ENCODE results near the gene LTA. TPM values are rescaled to one million over a fixed set of nuclear protein-coding genes. Genes with fewer than 3 reads are reported as not detected.

Gene LTA
- total RNA-seq, 4 donors from 2014 or later, result 0.30 TPM; not detected in 3

GRCh38 chr6:31620586-31621319 lies 48.7 kb downstream of the LTA start, which contains the start of gene PRRC2A:
TSS of gene PRRC2A (plus strand) at chr6:31620715. CDS start at chr6:31622790, 2,075 bp downstream.
- DNase-seq, result peak in 1 of 2 donors; percentile 83
- Histone ChIP-seq H3K36me3 (no peaks in the 10 kb centered on the region), H3K27me3 (no peaks in the 10 kb centered on the region), H3K4me3 (peak within 1 kb of the TSS; percentile 54 to 68), H3K9me3 (no peaks in the 10 kb centered on the region), H3K4me1 (peaks cover 0 to 8% of the 10 kb centered on the region in 2 donors), H3K27ac (peak within 1 kb of the TSS; percentile 93 to 98)
- intact Hi-C loops (cut with DNase I; ENCODE audit: low total_unique reads), result no loop called here
- TF ChIP-seq CTCF (IDR thresholded peaks at IDR 0.05), result no peak
- peak; percentile 26 to 62 for TF ChIP-seq POLR2A (IDR thresholded peaks at IDR 0.05)

GRCh38 chr6:31621320-31621939 lies 49.3 kb downstream of the LTA start:
- Histone ChIP-seq H3K36me3 (no peaks in the 10 kb centered on the region), H3K4me1 (peaks cover 0 to 8% of the 10 kb centered on the region in 2 donors), H3K9me3 (no peaks in the 10 kb centered on the region), H3K27ac (peak overlapping the region; percentile 93 to 98), H3K4me3 (peak overlapping the region; percentile 54 to 68), H3K27me3 (no peaks in the 10 kb centered on the region)
- no peak for TF ChIP-seq CTCF (IDR thresholded peaks at IDR 0.05)
- no peak for TF ChIP-seq POLR2A (IDR thresholded peaks at IDR 0.05)
- no peak for DNase-seq
- intact Hi-C loops (cut with DNase I; ENCODE audit: low total_unique reads), result no loop called here

- H3K4me3 ChIP-seq, result peak overlapping the region; percentile 54 to 68
- no peak for DNase-seq
- H3K9me3 ChIP-seq, result no peaks in the 10 kb centered on the region
- intact Hi-C loops (cut with DNase I; ENCODE audit: low total_unique reads), result no loop called here
- H3K27ac ChIP-seq, result peak overlapping the region; percentile 93 to 98
- peaks cover 0 to 8% of the 10 kb centered on the region in 2 donors for H3K4me1 ChIP-seq
- no peaks in the 10 kb centered on the region for H3K27me3 ChIP-seq
- TF ChIP-seq CTCF (IDR thresholded peaks at IDR 0.05) (no peak), POLR2A (IDR thresholded peaks at IDR 0.05) (no peak)
- no peaks in the 10 kb centered on the region for H3K36me3 ChIP-seq
Measured at GRCh38 chr6:31621991-31622390, 49.9 kb downstream of the LTA start.

GRCh38 chr6:31622684-31623091 lies 50.6 kb downstream of the LTA start:
- TF ChIP-seq CTCF (IDR thresholded peaks at IDR 0.05) (no peak), POLR2A (IDR thresholded peaks at IDR 0.05) (no peak)
- Histone ChIP-seq H3K4me1 (peaks cover 0 to 8% of the 10 kb centered on the region in 2 donors), H3K4me3 (no peak overlapping the region), H3K27ac (peak overlapping the region in 1 of 2 donors; percentile 98), H3K36me3 (no peaks in the 10 kb centered on the region), H3K9me3 (no peaks in the 10 kb centered on the region), H3K27me3 (no peaks in the 10 kb centered on the region)
- intact Hi-C loops (cut with DNase I; ENCODE audit: low total_unique reads), result no loop called here
- DNase-seq, result no peak

Small RNA genes within 50 kb of the gene (small RNA-seq; reads per million reads assigned to genes)
- 2.8 reads per million, percentile 80 among the genes with 10 or more reads in this experiment for gene SNORA38
- 537 reads per million, percentile 97 among the genes with 10 or more reads in this experiment for gene SNORD117
- gene SNORD84, result not detected
- not detected for gene UQCRHP1

Other genes starting within 250 kb of the LTA start
- gene HLA-B, start 215.1 kb upstream of the LTA start, total RNA-seq, result 1,000 to 10,000 TPM in 1 of 4 donors, 100 to 1,000 TPM in 3; 134 to 1,272 (median 737) TPM
- gene MICA, start 168.7 kb upstream of the LTA start, total RNA-seq, result 10 to 100 TPM in 3 of 4 donors, 1 to 10 TPM in 1; 9.1 to 31.7 (median 17.2) TPM
- 1 to 10 TPM; 1.9 to 4.8 (median 2.9) TPM for gene MICB, start 74.1 kb upstream of the LTA start, total RNA-seq
- not detected for gene MCCD1, start 43.3 kb upstream of the LTA start, total RNA-seq
- 100 to 1,000 TPM; 119 to 429 (median 282) TPM for gene DDX39B, start 30.3 kb upstream of the LTA start, total RNA-seq
- gene ATP6V1G2, start 25.7 kb upstream of the LTA start, total RNA-seq, result 1 to 10 TPM in 2 of 4 donors, not detected in 2; 1.2 to 1.6 TPM
- gene NFKBIL1, start 24.7 kb upstream of the LTA start, total RNA-seq, result 10 to 100 TPM; 19.7 to 38.5 (median 20.8) TPM
- 1 to 10 TPM in 1 of 4 donors, not detected in 3; 1.3 TPM for gene TNF, start 3.3 kb downstream of the LTA start, total RNA-seq
- gene LTB, start 10.1 kb downstream of the LTA start, total RNA-seq, result 1 to 10 TPM in 1 of 4 donors, not detected in 3; 1.5 TPM
- 100 to 1,000 TPM in 1 of 4 donors, 1 to 10 TPM in 2, not detected in 1; 2.6 to 229 (median 3.2) TPM for gene LST1, start 14.0 kb downstream of the LTA start, total RNA-seq
- not detected for gene NCR3, start 20.7 kb downstream of the LTA start, total RNA-seq
- 10 to 100 TPM in 2 of 4 donors, 1 to 10 TPM in 2; 1.5 to 25.6 (median 14.5) TPM for gene AIF1, start 42.9 kb downstream of the LTA start, total RNA-seq
- gene PRRC2A, start 48.4 kb downstream of the LTA start, total RNA-seq, result 100 to 1,000 TPM in 1 of 4 donors, 10 to 100 TPM in 3; 35.4 to 218 (median 48.0) TPM
- gene BAG6, start 80.4 kb downstream of the LTA start, total RNA-seq, result 100 to 1,000 TPM in 3 of 4 donors, 10 to 100 TPM in 1; 92.2 to 233 (median 139) TPM
- 1 to 10 TPM in 3 of 4 donors, not detected in 1; 1.9 to 2.9 (median 2.6) TPM for gene APOM, start 83.6 kb downstream of the LTA start, total RNA-seq
- gene C6orf47, start 88.5 kb downstream of the LTA start, total RNA-seq, result 10 to 100 TPM in 3 of 4 donors, 1 to 10 TPM in 1; 6.2 to 31.9 (median 24.6) TPM
- gene GPANK1, start 92.7 kb downstream of the LTA start, total RNA-seq, result 10 to 100 TPM in 3 of 4 donors, 1 to 10 TPM in 1; 5.1 to 25.6 (median 15.4) TPM
- gene CSNK2B, start 93.8 kb downstream of the LTA start, total RNA-seq, result 100 to 1,000 TPM in 3 of 4 donors, 10 to 100 TPM in 1; 67.5 to 157 (median 107) TPM
- 10 to 100 TPM in 1 of 4 donors, 1 to 10 TPM in 3; 1.0 to 27.4 (median 4.3) TPM for gene LY6G5B, start 97.7 kb downstream of the LTA start, total RNA-seq
- gene LY6G5C, start 108.8 kb downstream of the LTA start, total RNA-seq, result 1 to 10 TPM in 3 of 4 donors, not detected in 1; 1.0 to 4.4 (median 3.8) TPM
- 10 to 100 TPM; 25.9 to 50.9 (median 37.9) TPM for gene ABHD16A, start 131.0 kb downstream of the LTA start, total RNA-seq
- gene LY6G6F, start 134.6 kb downstream of the LTA start, total RNA-seq, result not detected
- 1 to 10 TPM in 1 of 4 donors, not detected in 3; 2.0 TPM for gene LY6G6D, start 143.1 kb downstream of the LTA start, total RNA-seq
- 1 to 10 TPM in 1 of 4 donors, not detected in 3; 1.4 TPM for gene LY6G6C, start 149.5 kb downstream of the LTA start, total RNA-seq
- under 1 TPM in 1 of 4 donors, not detected in 3; 0.49 TPM for gene MPIG6B, start 151.1 kb downstream of the LTA start, total RNA-seq
- gene DDAH2, start 157.0 kb downstream of the LTA start, total RNA-seq, result 100 to 1,000 TPM in 3 of 4 donors, 10 to 100 TPM in 1; 97.6 to 240 (median 158) TPM
- 100 to 1,000 TPM; 173 to 328 (median 216) TPM for gene CLIC1, start 164.2 kb downstream of the LTA start, total RNA-seq
- 10 to 100 TPM in 3 of 4 donors, not detected in 1; 16.7 to 41.5 (median 22.1) TPM for gene MSH5, start 167.7 kb downstream of the LTA start, total RNA-seq
- 1 to 10 TPM in 2 of 4 donors, not detected in 2; 1.7 to 4.4 TPM for gene SAPCD1, start 190.4 kb downstream of the LTA start, total RNA-seq
- gene VWA7, start 205.0 kb downstream of the LTA start, total RNA-seq, result 10 to 100 TPM in 1 of 4 donors, 1 to 10 TPM in 2, under 1 TPM in 1; 0.88 to 24.1 (median 3.1) TPM
- 100 to 1,000 TPM in 1 of 4 donors, 10 to 100 TPM in 3; 35.6 to 118 (median 53.4) TPM for gene VARS1, start 223.5 kb downstream of the LTA start, total RNA-seq
- 100 to 1,000 TPM in 1 of 4 donors, 10 to 100 TPM in 3; 37.1 to 119 (median 58.7) TPM for gene LSM2, start 234.7 kb downstream of the LTA start, total RNA-seq
- gene HSPA1L, start 243.0 kb downstream of the LTA start, total RNA-seq, result 1 to 10 TPM in 3 of 4 donors, under 1 TPM in 1; 0.59 to 4.6 (median 2.3) TPM
- 100 to 1,000 TPM in 3 of 4 donors, 10 to 100 TPM in 1; 98.8 to 261 (median 170) TPM for gene HSPA1A, start 243.3 kb downstream of the LTA start, total RNA-seq

All from uterus (tissue), 4 donors.